Neutrophil (primary cell): ENCODE results near the gene MMD.

ENCODE experiments used
- H3K27ac ChIP-seq: fragments of 200-600 bp; sonication (generic); 2 replicates; pipeline ENCODE4 v1.5.1; 2016; ENCODE audit warnings: mild to moderate bottlenecking, moderate library complexity
- H3K27me3 ChIP-seq: fragments of 200-600 bp; sonication (generic); 2 replicates; pipeline ENCODE4 v1.6.0; 2016; ENCODE audit warnings: mild to moderate bottlenecking
- H3K36me3 ChIP-seq: fragments of 200-600 bp; sonication (generic); 2 replicates; pipeline ENCODE4 v1.5.1; 2017
- H3K4me1 ChIP-seq, 2 experiments: fragments of 200-600 bp in 1 of 2; sonication (generic) in 1 of 2; 1 replicate in 1 of 2; 2 replicates in 1 of 2; pipeline versions ENCODE4 v1.5.1 to v1.6.1; 2013 to 2016; ENCODE audit warnings: low read depth in 1 of 2, low read length in 1 of 2, mild to moderate bottlenecking in 1 of 2, moderate library complexity in 1 of 2; ENCODE audit not compliant: control insufficient read depth in 1 of 2, insufficient read depth in 1 of 2
- H3K4me3 ChIP-seq, 2 experiments: fragments of 200-600 bp in 1 of 2; sonication (generic) in 1 of 2; 1 replicate in 1 of 2; 2 replicates in 1 of 2; pipeline ENCODE4 v1.5.1; 2013 to 2016; ENCODE audit warnings: low read depth in 1 of 2, low read length in 1 of 2, mild to moderate bottlenecking in 1 of 2, moderate library complexity in 1 of 2
- H3K9me3 ChIP-seq: fragments of 200-600 bp; sonication (generic); 2 replicates; pipeline ENCODE4 v1.5.1; 2016
- TF ChIP-seq, protein P1 (sequence below): fragments of 200-600 bp; sonication (generic); IDR thresholded peaks from 2 replicates; pipeline ENCODE4 v1.5.1; 2016; ENCODE audit warnings: antibody characterized with exemption

The MMD gene

DNA sequence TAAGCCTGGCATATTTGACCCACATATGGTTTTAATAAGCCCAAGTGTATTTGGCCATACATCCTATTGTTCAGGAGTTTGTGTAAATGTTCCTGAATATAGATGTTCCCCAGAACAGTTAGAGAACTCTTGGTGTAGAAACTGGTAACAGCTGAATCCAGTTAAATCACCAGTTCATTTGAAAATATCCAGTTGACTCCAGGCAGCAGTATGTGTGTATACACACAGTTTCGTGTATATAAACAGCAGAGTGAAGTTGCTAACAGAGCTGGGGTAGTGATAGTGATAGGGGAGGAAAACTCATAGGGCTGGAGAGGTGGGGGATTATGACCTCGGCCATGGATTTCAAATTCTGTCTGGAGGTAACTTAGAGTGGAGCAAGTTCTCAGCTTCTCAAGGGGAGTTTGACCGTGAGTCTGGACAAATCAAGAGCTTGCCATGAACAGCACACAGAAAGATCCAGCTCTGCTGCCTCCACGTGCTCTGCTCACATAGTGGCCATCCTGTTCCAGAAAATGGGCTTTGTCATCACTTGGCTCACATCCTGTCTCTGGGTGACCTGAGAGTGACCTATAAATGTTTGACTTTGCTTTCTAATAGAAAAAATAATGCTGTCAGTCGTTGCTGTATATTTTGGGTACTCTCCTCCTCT, 30.6 kb upstream of the MMD start:
- TF ChIP-seq, protein P1, sequence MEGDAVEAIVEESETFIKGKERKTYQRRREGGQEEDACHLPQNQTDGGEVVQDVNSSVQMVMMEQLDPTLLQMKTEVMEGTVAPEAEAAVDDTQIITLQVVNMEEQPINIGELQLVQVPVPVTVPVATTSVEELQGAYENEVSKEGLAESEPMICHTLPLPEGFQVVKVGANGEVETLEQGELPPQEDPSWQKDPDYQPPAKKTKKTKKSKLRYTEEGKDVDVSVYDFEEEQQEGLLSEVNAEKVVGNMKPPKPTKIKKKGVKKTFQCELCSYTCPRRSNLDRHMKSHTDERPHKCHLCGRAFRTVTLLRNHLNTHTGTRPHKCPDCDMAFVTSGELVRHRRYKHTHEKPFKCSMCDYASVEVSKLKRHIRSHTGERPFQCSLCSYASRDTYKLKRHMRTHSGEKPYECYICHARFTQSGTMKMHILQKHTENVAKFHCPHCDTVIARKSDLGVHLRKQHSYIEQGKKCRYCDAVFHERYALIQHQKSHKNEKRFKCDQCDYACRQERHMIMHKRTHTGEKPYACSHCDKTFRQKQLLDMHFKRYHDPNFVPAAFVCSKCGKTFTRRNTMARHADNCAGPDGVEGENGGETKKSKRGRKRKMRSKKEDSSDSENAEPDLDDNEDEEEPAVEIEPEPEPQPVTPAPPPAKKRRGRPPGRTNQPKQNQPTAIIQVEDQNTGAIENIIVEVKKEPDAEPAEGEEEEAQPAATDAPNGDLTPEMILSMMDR: no peak
- Histone ChIP-seq H3K36me3 (no peaks in the 10 kb centered on the region), H3K27me3 (peaks cover 4% of the 10 kb centered on the region), H3K27ac (no peak overlapping the region), H3K9me3 (no peaks in the 10 kb centered on the region), H3K4me1 (no peaks in the 10 kb centered on the region), H3K4me3 (no peak overlapping the region)

DNA sequence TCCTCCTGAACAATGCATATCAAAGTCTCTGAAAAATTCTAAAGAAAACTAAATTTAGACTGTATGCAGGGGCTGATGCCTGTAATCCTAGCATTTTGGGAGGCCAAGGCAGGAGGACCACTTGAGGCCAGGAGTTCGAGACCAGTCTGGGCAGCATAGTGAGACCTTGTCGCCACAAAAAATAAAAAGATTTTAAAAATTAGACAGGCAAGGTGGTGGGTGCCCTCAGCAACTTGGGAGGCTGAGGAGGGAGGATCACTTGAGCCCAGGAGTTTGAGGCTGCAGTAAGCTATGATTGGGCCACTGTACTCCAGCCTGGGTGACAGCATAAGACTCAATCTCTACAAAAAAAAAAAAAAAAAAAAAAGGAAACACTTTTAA, 30.1 kb upstream of the MMD start:
- peaks cover 4% of the 10 kb centered on the region for H3K27me3 ChIP-seq
- TF ChIP-seq, protein P1: no peak
- H3K36me3 ChIP-seq: no peaks in the 10 kb centered on the region
- H3K9me3 ChIP-seq: no peaks in the 10 kb centered on the region
- no peaks in the 10 kb centered on the region for H3K4me1 ChIP-seq
- no peak overlapping the region for H3K4me3 ChIP-seq
- H3K27ac ChIP-seq: no peak overlapping the region

DNA sequence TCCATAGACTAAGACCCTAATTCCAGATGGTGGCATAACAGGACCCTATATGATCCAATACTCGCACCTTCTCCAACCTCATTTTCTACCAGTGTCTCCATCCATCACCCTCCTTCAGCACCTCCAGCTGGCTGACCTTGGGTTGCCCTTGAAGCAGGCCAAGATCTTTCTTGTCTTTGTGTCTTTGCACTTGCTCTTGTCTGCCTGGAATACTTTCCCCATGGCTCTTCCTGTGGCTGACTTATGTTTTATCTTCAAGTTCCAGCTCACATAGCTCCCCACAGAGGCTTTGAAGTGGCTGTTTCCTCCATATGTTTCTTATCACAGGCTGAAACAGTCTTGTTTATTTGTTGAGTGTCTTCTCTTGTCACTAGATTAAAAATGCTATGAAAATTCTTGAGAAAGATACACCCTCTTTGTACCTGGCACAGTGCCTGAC, 29.6 kb upstream of the MMD start:
- TF ChIP-seq, protein P1: no peak
- no peaks in the 10 kb centered on the region for H3K9me3 ChIP-seq
- H3K4me1 ChIP-seq: no peaks in the 10 kb centered on the region
- no peaks in the 10 kb centered on the region for H3K36me3 ChIP-seq
- H3K4me3 ChIP-seq: no peak overlapping the region
- H3K27me3 ChIP-seq: peaks cover 4% of the 10 kb centered on the region
- H3K27ac ChIP-seq: no peak overlapping the region

DNA sequence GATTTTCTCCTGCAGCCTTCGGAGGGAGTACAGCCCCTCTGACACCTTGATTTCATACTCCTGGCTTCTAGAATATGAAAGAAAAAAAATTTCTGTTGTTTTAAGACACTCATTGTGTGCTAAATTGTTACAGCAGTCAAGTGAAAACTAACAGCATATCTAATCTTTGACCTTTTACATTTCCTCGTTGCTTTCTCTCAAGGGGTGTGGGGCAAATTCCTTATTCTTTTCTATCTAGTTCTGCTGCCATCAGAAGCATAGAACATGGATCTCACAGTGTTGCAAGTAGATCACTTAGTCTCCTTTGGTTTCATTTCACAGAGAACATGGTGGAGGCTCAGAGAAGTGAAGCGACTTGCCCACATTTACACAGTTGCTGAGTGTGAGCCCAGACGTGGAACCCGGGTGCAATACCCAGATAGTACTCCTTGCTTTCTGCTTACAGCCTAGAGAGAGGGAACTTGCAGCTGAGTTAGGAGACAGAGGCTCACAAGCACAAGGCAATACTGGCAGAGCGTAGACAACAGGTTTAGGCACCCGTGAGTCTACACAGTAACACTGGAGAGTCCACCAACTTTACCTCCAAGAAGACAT, 28.7 kb upstream of the MMD start:
- Histone ChIP-seq H3K9me3 (no peaks in the 10 kb centered on the region), H3K4me3 (no peak overlapping the region), H3K36me3 (no peaks in the 10 kb centered on the region), H3K27ac (no peak overlapping the region), H3K27me3 (peaks cover 4% of the 10 kb centered on the region), H3K4me1 (no peaks in the 10 kb centered on the region)
- TF ChIP-seq, protein P1: no peak

DNA sequence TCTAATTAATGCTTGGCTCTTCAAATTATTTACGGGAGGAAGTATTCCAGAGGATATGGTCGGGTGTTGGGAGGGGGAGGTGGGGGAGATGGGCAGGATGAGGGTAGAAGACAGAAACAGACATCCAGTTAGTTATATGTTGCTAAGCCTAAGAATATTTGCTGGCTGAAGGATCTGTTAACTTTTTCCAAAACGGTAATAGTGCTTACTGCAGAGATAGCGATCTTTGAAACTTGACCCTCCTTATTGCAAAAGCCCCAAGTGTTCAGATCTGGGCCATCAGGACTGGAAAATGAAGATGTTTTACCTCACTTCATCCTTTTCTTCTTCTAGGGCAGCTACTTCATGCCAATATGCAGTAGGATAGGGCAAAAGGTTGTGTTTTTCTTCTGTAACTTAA, 27.0 kb upstream of the MMD start:
- Histone ChIP-seq H3K36me3 (no peaks in the 10 kb centered on the region), H3K27ac (no peak overlapping the region), H3K27me3 (peaks cover 1% of the 10 kb centered on the region), H3K4me1 (no peaks in the 10 kb centered on the region), H3K9me3 (no peaks in the 10 kb centered on the region), H3K4me3 (no peak overlapping the region)
- TF ChIP-seq, protein P1: no peak
